Breast epithelium (tissue), 3 donors: Measurements from ENCODE around the gene CCT2.

ENCODE experiments used
- POLR2AphosphoS5 ChIP-seq, 3 donors: sonication (generic); formaldehyde crosslinking; IDR thresholded peaks; one replicate each; pipeline ENCODE4 v1.6.1; 2017; ENCODE audit warnings: antibody characterized with exemption in 3 of 3
- TF ChIP-seq, protein P1 (sequence below), 3 donors: fragments of 450-650 bp; IDR thresholded peaks; one replicate each; pipeline ENCODE4 v1.5.1; 2016 to 2017; ENCODE audit warnings: antibody characterized with exemption in 3 of 3, mild to moderate bottlenecking in 3 of 3, moderate library complexity in 3 of 3

DNA sequence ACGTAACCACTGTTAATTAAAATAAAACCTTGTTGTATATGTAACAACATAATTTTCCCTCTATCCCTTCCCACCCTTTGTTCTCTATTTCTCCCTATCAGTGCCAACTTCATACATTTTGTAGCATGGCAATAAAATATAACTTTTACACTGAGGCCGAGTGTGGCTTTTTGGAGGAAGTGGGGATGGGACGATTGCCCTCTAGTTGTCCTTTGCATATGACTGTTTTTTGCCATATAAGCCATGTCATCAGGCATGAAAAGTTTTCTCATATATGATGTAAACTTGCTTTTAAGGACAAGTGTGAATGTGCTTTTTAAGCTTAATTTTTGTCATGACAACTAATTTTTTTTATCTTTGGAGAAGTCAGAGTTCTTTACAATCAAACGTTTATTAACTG, 6.2 kb upstream of the CCT2 start:
- TF ChIP-seq, protein P1, sequence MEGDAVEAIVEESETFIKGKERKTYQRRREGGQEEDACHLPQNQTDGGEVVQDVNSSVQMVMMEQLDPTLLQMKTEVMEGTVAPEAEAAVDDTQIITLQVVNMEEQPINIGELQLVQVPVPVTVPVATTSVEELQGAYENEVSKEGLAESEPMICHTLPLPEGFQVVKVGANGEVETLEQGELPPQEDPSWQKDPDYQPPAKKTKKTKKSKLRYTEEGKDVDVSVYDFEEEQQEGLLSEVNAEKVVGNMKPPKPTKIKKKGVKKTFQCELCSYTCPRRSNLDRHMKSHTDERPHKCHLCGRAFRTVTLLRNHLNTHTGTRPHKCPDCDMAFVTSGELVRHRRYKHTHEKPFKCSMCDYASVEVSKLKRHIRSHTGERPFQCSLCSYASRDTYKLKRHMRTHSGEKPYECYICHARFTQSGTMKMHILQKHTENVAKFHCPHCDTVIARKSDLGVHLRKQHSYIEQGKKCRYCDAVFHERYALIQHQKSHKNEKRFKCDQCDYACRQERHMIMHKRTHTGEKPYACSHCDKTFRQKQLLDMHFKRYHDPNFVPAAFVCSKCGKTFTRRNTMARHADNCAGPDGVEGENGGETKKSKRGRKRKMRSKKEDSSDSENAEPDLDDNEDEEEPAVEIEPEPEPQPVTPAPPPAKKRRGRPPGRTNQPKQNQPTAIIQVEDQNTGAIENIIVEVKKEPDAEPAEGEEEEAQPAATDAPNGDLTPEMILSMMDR (IDR thresholded peaks at IDR 0.05), result no peak
- TF ChIP-seq POLR2AphosphoS5 (IDR thresholded peaks at IDR 0.05), result no peak
